Measurements from ENCODE around the gene GLB1L2.

DNA sequence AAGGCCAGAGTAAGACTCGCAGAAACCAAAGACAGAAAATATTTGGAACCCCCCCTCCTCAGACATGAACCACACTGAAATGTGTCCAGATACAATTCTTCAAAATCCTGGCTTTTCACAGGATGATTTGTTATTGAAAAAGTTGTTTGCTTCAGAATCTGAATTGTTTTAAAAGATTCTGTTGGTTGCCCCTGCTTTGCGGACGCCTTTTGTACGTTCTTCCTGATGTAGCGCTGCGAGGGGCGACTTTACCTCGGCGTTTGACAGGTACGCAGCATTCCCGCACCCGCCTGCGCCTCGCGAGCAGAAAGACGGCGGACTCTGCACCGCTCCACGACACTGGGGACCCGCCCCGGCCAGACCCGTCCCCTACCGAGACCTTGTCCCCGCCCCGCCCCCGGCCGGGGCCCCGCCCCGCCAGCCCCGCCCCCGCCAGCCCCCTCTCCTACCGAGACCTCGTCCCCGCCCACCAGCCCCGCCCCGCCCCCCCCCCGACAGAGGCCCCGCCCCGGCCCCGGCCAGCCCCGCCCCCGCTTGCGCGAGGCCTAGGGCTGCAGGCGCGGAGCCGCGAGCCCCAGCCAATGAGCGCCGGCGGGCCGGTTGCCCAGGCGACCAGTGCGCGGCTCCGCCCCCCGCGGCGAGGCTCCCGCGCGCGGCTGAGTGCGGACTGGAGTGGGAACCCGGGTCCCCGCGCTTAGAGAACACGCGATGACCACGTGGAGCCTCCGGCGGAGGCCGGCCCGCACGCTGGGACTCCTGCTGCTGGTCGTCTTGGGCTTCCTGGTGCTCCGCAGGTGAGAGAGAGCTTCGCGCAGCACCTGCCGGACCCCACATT, at the start of gene GLB1L2:
- TF ChIP-seq POLR2A (IDR thresholded peaks at IDR 0.05): peak; percentile 47 to 58
- TF ChIP-seq, protein P1, sequence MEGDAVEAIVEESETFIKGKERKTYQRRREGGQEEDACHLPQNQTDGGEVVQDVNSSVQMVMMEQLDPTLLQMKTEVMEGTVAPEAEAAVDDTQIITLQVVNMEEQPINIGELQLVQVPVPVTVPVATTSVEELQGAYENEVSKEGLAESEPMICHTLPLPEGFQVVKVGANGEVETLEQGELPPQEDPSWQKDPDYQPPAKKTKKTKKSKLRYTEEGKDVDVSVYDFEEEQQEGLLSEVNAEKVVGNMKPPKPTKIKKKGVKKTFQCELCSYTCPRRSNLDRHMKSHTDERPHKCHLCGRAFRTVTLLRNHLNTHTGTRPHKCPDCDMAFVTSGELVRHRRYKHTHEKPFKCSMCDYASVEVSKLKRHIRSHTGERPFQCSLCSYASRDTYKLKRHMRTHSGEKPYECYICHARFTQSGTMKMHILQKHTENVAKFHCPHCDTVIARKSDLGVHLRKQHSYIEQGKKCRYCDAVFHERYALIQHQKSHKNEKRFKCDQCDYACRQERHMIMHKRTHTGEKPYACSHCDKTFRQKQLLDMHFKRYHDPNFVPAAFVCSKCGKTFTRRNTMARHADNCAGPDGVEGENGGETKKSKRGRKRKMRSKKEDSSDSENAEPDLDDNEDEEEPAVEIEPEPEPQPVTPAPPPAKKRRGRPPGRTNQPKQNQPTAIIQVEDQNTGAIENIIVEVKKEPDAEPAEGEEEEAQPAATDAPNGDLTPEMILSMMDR (IDR thresholded peaks at IDR 0.05): no peak

All from sigmoid colon (tissue), 3 donors.